Sigmoid colon (tissue), 4 donors: ENCODE results near the gene CEP112.

Source experiments
- CTCF ChIP-seq, 4 experiments: fragments of 450-650 bp in 3 of 4; fragments of 200-600 bp in 1 of 4; IDR thresholded peaks; one replicate each; pipeline ENCODE4 v1.5.1; 2016 to 2019; ENCODE audit warnings: antibody characterized with exemption in 4 of 4, mild to moderate bottlenecking in 3 of 4, moderate library complexity in 2 of 4
- EP300 ChIP-seq, 4 donors: sonication (generic); formaldehyde crosslinking; IDR thresholded peaks; one replicate each; pipeline ENCODE4 v1.6.1; 2017; ENCODE audit warnings: antibody characterized with exemption in 4 of 4

- TF ChIP-seq CTCF (IDR thresholded peaks at IDR 0.05) (no peak), EP300 (IDR thresholded peaks at IDR 0.05) (no peak)
Measured at GRCh38 chr17:65918916-65919315, 273.0 kb downstream of the CEP112 start.
